WTC11 (cell line): ENCODE results near the gene SEMA4A.

Experiments used
- ELF4 ChIP-seq: sonication (generic); formaldehyde crosslinking; IDR thresholded peaks from 2 replicates; pipeline ENCODE4 v1.8.1; 2022; ENCODE audit warnings: low read depth, mild to moderate bottlenecking, moderate library complexity, missing genetic modification reagents
- TF ChIP-seq, protein P1 (sequence below): fragments of 200-600 bp; IDR thresholded peaks from 2 replicates; pipeline ENCODE4 v1.8.0; 2022; ENCODE audit warnings: antibody characterized with exemption

DNA sequence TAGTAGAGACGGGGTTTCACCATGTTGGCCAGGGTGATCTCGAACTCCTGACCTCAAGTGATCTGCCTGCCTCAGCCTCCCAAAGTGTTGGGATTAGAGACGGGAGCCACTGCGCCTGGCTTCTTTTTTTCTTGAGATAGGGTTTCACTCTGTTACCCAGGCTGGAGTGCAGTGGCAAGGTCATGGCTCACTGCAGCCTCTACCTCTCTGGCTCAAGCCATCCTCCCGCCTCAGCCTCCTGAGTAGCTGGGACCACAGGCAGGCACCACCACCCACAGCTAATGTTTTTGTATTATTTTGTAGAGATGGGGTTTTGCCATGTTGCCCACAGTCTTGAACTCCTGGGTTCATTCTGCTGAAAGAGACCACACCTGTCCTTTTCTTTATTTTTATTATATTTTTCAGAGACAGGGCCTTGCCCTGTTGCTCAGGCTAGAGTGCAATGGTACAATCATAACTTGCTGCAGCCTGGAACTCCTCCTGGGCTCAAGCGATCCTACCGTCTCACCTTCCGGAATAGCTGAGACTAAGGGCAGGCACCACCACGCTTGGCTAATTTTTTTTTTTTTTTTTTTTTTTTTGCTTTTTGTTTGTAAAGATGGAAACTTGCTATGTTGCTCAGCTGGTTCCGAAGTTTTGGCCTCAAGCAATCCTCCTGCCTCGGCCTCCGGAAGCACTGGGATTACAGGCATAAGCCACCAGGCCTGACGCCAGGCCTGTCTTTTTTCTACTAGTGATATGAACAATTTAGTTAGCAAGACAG, 35.8 kb upstream of the SEMA4A start:
- no peak for TF ChIP-seq ELF4 (CRISPR knock-in tag)
- TF ChIP-seq, protein P1, sequence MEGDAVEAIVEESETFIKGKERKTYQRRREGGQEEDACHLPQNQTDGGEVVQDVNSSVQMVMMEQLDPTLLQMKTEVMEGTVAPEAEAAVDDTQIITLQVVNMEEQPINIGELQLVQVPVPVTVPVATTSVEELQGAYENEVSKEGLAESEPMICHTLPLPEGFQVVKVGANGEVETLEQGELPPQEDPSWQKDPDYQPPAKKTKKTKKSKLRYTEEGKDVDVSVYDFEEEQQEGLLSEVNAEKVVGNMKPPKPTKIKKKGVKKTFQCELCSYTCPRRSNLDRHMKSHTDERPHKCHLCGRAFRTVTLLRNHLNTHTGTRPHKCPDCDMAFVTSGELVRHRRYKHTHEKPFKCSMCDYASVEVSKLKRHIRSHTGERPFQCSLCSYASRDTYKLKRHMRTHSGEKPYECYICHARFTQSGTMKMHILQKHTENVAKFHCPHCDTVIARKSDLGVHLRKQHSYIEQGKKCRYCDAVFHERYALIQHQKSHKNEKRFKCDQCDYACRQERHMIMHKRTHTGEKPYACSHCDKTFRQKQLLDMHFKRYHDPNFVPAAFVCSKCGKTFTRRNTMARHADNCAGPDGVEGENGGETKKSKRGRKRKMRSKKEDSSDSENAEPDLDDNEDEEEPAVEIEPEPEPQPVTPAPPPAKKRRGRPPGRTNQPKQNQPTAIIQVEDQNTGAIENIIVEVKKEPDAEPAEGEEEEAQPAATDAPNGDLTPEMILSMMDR, result no peak
